ENCODE results near the gene FXYD5.
"Not testable (repeated sequence)": the region's sequence is repeated elsewhere in the genome, so short reads cannot be mapped to it uniquely, and the experiment has no call there.

The FXYD5 gene

GRCh38 chr19:35120492-35120891 is 34.0 kb upstream of the FXYD5 start:
- peak; percentile 82 for DNase-seq (ENCODE audit: low spot score)

- DNase-seq (ENCODE audit: low spot score) = peak; percentile 46
Observed at GRCh38 chr19:35120898-35121297, 33.6 kb upstream of the FXYD5 start.

- DNase-seq (ENCODE audit: low spot score) = no peak
Observed at GRCh38 chr19:35122687-35123551, 31.6 kb upstream of the FXYD5 start.

GRCh38 chr19:35123573-35123972 is 31.0 kb upstream of the FXYD5 start:
- DNase-seq (ENCODE audit: low spot score) = peak; percentile 59

- peak; percentile 99 for DNase-seq (ENCODE audit: low spot score)
Observed at GRCh38 chr19:35124098-35125060, 30.2 kb upstream of the FXYD5 start.

GRCh38 chr19:35125270-35125717 is 29.2 kb upstream of the FXYD5 start:
- no peak for DNase-seq (ENCODE audit: low spot score)

- no peak for DNase-seq (ENCODE audit: low spot score)
Observed at GRCh38 chr19:35125749-35126623, 28.5 kb upstream of the FXYD5 start.

GRCh38 chr19:35126624-35126959 is 27.9 kb upstream of the FXYD5 start:
- no peak for DNase-seq (ENCODE audit: low spot score)

GRCh38 chr19:35127871-35128270 is 26.7 kb upstream of the FXYD5 start:
- no peak for DNase-seq (ENCODE audit: low spot score)

GRCh38 chr19:35128398-35129057 is 26.0 kb upstream of the FXYD5 start:
- DNase-seq (ENCODE audit: low spot score) = no peak

- DNase-seq (ENCODE audit: low spot score) = not testable (repeated sequence)
Observed at GRCh38 chr19:35129724-35130274, 24.7 kb upstream of the FXYD5 start.

GRCh38 chr19:35130761-35131720 is 23.5 kb upstream of the FXYD5 start:
- no peak for DNase-seq (ENCODE audit: low spot score)

- no peak for DNase-seq (ENCODE audit: low spot score)
Observed at GRCh38 chr19:35132254-35132653, 22.3 kb upstream of the FXYD5 start.

GRCh38 chr19:35133826-35134225 is 20.7 kb upstream of the FXYD5 start:
- DNase-seq (ENCODE audit: low spot score) = no peak

GRCh38 chr19:35134601-35135242 is 19.8 kb upstream of the FXYD5 start, which contains the start of gene LGI4:
TSS of gene LGI4 (minus strand) at chr19:35135059. CDS start at chr19:35134680, 379 bp downstream.
- no peak for DNase-seq (ENCODE audit: low spot score)

GRCh38 chr19:35135389-35135909 is 19.1 kb upstream of the FXYD5 start:
- DNase-seq (ENCODE audit: low spot score) = peak; percentile 89

- no peak for DNase-seq (ENCODE audit: low spot score)
Observed at GRCh38 chr19:35136231-35136630, 18.3 kb upstream of the FXYD5 start.

GRCh38 chr19:35136977-35137702 is 17.4 kb upstream of the FXYD5 start:
- DNase-seq (ENCODE audit: low spot score) = no peak

Measured in AG20443 (cell line).